ENCODE data around the gene TRAM2.

TRAM2 gene

GRCh38 chr6:52523378-52524142 is 53.3 kb downstream of the TRAM2 start:
- DNase-seq: no peak

GRCh38 chr6:52522655-52523054 is 54.2 kb downstream of the TRAM2 start:
- DNase-seq: no peak

GRCh38 chr6:52522151-52522626 is 54.7 kb downstream of the TRAM2 start:
- DNase-seq: no peak

DNA sequence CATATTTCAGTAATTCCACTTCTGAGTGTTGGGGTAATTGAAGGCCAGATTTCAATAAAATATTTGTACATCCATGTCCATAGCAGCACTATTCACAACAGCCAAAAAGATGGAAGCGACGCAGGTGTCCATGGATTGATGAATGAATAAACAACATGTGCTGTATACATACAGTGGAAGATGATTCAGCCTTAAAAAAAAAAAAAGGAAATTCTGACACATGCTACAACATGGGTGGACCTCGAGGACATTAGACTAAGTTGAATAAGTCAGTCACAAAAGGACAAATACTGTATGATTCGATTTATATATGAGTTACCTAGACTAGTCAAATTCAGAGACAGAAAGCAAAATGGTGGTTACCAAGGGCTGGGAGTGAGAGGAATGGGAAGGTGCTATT is 57.2 kb downstream of the TRAM2 start:
- DNase-seq: no peak

DNA sequence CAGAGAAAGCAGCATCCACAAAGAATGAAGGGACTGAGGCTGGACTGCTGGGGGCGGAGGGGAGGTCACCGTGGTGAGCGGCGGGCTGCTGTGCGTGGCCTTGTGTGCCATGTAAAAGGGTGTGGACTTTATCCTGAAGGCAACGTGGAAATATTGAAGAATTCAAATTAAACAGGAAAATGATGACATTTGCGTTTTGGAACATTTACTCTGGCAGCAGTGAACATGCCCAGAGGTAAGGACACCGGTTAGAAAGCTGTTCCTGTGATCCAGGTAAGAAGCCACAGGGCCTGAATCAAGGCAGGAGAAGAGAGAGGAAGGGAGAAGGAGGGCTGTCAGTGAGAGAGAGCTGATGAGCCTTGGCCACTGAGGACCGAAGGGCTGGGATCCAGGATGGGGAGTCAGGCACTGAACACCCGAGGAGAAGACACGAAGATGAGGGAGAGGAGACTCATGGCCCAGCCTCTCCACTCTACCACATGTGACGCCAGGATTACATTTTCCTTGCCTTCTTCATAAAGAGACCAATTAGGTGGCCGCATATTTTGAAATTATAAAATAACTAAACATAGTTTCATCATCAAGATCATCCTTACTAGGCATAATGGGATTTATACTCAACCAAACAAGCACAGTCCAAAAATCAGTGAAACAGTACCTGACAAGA is 58.4 kb downstream of the TRAM2 start:
- DNase-seq: no peak

- DNase-seq: no peak
These were observed 59.2 kb downstream of the TRAM2 start for GRCh38 chr6:52517502-52518278.

DNA sequence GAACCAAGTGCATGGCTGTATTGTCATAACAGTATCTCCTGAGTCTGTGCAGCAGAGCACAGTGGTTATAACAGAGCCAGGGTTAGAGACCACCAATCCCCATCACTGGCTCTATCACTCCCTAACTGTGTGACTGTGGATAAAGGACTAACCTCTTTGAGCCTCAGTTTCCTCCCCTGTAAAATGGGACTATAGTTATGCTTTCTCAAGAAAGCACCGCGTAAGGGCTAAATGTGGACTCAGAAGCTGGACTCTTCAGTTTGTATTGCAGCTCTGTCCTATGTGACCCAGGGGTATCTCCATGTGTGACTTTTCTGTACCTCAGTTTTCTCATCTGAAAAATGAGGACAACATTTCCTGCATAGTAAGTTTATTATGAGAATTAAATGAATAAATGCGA is 59.9 kb downstream of the TRAM2 start:
- DNase-seq: no peak

DNA sequence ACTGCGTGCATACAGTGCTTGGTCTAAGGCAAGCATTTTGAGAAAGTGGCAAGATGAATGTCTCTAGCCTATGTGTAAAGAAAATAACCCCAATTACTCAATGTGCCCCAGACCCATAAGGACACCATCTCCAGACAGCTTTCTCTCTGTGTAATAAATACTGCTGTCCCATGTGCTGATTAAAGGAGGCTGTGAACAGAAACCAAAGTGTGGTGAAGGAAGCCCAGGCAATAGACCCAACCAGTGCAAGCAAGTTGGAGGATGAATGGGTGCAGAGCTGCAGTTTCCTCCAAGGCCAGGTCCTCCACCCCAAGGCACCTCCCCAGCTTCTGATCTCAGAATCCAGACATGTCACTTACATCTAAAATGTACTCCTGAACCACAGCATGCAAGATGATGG is 60.6 kb downstream of the TRAM2 start:
- DNase-seq: no peak

DNA sequence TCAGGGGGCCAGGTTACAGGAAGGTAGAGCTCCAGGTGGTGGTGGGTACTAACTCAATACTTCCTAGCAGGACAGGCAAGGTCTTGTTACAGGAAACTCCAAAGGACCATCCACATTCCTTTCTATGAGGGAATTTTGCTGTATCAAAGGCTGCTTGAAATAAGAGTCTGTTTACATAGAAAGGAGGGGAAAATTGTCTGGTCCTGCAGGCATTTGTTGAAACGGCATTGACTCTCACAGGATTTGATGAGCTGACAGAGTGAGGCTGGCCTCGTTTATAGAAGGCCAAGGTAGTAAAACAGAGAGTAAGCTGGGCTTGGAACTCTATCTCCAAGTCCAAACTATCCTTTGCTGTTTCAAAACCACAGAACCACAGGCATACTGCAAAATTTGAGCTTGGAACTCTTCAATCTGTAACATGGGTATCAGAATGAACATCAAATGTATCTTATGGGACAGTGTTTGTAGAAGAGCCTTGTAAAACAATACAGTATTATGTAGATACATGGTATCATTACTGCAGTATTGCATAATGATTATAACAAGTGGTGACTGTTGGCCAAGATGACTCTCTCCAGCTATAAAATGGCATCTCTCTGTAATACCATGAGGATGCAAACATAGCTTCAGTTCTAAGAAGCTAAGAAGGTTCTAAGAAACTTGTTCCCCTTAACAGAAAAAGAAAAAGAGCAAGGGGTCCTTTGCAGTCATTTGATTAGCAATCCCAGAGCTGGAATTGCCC is 61.5 kb downstream of the TRAM2 start:
- DNase-seq: no peak

DNA sequence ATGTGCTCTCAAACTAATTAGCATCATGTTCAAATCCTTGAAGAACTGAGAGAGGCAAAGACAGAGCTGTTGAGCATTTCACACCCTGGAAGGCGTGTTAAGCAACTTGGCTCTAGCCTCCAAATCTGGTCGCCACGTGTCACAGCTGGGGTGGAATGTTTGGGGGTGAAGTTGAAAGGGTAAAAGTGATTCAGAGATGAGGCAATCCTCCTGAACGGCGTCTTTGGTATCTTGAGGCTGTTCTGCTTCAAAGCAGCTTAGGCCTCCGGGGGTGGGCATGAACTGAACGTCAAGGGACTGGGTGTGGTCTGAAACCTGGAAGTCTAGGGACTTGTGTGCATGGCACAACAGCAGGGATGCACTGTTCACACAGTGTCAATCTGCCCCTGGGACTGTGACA is 62.3 kb downstream of the TRAM2 start:
- no peak for DNase-seq

- DNase-seq: no peak
These were observed 63.0 kb downstream of the TRAM2 start for GRCh38 chr6:52513896-52514295.

- no peak for DNase-seq
These were observed 63.4 kb downstream of the TRAM2 start for GRCh38 chr6:52513464-52513863.

DNA sequence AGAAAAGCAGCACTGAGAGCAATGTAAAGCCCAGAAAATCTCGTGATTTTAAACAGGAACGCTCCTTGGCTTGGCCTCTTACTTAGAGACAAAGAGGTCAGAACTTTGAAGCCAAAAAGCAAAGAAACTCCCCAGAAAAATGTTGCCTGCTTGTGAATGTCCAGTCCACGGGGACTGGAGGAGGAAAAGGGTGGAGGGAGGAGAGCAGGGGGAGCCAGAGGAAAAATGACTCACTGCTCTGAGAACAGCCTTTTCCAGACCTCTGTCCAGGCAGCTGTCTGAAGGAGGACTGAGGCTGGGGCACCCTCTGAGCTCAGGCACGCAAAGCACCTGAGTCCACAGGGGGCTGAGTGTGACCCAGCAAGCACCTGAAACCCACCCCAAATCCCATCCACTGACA is 64.7 kb downstream of the TRAM2 start:
- DNase-seq: no peak

DNA sequence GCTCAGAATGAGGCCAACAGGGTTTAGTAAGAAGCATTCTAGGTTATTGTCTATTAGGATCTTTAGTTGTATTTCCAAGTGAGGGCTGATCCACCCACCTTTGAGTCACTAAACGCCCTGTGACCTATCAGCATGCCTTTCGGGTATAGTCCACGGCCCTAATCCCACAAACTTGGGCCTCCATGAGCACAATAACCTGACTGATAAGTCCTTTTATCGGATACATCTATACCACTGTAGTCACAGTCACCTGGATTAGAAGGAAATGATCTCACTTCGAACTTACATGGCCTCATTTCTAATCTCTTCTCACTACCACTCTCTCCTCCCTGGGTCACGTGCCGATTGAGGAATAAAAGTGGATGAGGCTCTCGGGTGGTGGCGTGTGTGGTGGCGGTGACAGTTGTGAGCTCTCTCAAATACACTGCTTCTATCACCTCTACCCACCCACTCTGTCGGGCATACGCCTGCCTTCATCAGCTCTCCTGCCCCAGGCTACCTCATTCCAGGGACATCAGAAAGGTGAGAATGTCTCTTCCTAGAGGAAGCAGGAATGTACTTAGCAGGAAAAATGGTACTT is 65.2 kb downstream of the TRAM2 start:
- DNase-seq: no peak

GRCh38 chr6:52511163-52511562 is 65.7 kb downstream of the TRAM2 start:
- DNase-seq: no peak

DNA sequence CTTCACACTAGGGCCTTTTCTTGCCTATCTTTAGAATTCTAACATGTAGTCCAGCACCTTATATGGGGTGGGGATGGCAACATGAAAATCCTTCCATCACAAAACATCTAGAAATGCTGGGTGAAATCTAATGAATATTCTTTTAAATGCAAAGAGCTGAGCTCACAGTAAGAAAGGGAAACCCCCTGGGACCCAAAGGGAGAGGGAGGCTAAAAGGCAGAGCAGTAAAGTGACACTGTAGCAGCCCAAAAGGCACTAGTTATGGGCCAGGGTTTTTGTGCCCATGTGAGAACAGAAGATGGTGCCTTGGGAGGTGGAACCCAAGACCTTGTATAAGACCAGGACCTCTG is 66.7 kb downstream of the TRAM2 start:
- DNase-seq: no peak

- no peak for DNase-seq
These were observed 67.3 kb downstream of the TRAM2 start for GRCh38 chr6:52509281-52510212.

GRCh38 chr6:52508261-52508739 is 68.6 kb downstream of the TRAM2 start:
- DNase-seq: no peak

- DNase-seq: no peak
These were observed 69.2 kb downstream of the TRAM2 start for GRCh38 chr6:52507557-52508260.

DNA sequence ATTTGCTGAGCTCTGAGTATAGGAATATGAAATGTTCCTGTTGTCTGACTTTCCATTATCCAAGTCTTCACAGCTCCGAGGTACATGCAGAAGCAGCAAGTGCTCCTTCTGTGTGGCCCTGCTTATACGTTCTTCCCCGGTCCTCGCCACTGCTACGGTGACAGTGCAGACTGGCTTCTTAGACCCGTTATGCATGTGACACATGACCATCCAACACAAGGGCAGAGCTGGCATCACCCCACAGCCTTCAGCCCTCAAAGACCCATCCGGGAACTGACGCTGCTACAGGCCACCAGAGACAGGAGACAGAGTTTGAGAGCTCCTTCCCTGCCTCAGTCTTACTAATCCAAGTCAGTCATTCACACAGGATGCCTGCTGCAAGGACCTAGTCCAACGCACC is 70.4 kb downstream of the TRAM2 start:
- no peak for DNase-seq
